GM18873 (cell line): Measurements from ENCODE around the gene F13A1.

Source experiments
- ATAC-seq: cut with Tn5 transposase; IDR thresholded peaks from one replicate; pipeline ENCODE4 v1.9.1; 2021; ENCODE audit warnings: mild to moderate bottlenecking, moderate library complexity, moderate number of reproducible peaks; ENCODE audit not compliant: unreplicated experiment, low FRiP score

Gene F13A1

DNA sequence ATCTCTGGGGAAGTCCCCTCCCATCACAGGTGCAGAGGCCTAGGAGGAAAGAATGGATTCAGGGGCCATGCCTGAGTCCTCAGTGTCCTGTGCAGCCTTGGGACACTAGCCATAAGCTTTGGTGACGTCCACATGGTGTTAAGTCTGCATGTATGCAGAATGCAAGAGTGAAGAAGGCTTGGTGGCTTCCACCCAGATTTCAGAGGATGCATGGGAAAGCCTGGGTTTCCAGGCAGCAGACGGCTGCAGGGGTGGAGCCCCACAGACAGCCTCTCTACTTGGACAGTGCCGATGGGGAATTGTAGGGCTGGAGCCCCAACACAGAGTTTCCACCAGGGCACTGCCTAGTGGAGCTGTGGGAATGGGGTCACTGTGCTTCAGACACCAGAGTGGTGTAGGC, 196.7 kb downstream of the F13A1 start:
- ATAC-seq: no peak

DNA sequence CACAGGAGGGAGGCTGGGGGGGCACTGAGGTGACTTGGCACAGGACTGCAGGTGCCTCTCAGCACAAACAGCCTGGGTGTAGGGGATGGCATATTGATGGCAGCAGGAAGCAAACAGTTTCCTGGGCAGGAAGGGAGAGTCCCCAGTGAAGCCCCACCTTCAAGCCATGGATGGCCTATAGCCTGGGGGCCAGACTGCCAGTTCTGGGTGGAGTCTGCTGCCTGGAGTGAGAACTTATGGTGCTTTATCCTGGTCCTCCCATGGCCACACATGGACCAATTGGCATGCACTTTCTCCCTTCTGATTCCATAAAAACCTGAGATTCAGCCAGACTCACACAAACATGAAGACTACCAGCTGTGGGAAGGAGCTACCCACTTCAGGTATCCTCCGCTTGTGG, 198.5 kb downstream of the F13A1 start:
- no peak for ATAC-seq

DNA sequence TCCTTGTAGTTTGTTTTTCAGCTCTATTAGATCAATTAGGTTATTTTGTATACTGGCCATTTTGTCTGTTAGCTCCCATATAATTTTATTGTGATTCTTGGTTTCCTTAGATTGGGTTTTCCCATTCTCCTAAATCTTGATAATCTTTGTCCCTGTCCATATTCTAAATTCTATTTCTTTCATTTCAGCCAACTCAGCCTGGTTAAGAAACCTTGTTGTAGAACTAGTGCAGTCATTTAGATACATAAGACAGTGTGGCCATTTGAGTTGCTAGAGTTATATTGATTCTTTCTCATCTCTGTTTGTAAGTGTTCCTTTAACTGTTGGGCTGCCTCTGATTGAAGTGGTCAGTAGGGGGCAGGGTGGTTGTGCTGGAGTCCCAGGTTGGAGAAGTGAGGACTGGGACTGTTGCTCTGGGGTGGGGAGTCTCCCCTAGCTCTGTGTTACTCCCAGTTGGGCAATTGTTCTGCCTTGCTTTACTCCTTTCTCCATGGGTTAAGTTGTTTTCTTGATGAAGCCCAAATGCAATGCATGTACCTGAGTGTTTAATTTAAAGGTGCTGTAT, 214.9 kb downstream of the F13A1 start:
- ATAC-seq: no peak
